ENCODE results near the gene TAF5. TPM values are rescaled to one million over a fixed set of nuclear protein-coding genes. Genes with fewer than 3 reads are reported as not detected.
"Not testable (repeated sequence)": the region's sequence is repeated elsewhere in the genome, so short reads cannot be mapped to it uniquely, and the experiment has no call there.

The TAF5 gene
- total and polyA plus RNA-seq, 10 of the 15 experiments (the other 5 are each of a cell fraction or from before 2014, with no cell fraction given): 3.7 to 9.2 (median 7.3) TPM

- ChIA-PET SMC1A (ENCODE audit: uncharacterized antibody, unreplicated experiment) (interaction anchor here (1.1 kb wide), 1 partner anchor 9 kb away, joined by 3 read pairs; no protein-coding TSS in a partner anchor), CTCF (no interaction called here), POLR2A (interaction anchor here (1.1 kb wide), 1 partner anchor 23 kb away, joined by 4 read pairs; no protein-coding TSS in a partner anchor), RAD21 (ENCODE audit: unreplicated experiment) (no interaction called here)
- no TSS peak for BruUV-seq (replicated peaks)
- DNase-seq (ENCODE audit: low read depth, low spot score) (no peak), ATAC-seq (no peak), FAIRE-seq (no peak)
- Histone ChIP-seq H2AFZ (ENCODE audit: control insufficient read depth, low read depth, low read length) (no peak overlapping the region), H3K27me3 (replicated peaks in 1 of 2; ENCODE audit: control insufficient read depth in 2 of 2, insufficient read depth in 2 of 2, low read length in 1 of 2) (no peaks in the 10 kb centered on the region), H3K4me2 (ENCODE audit: control insufficient read depth, insufficient read depth) (no peak overlapping the region), H3K4me3 (no peak overlapping the region), H3K4me1 (ENCODE audit: control insufficient read depth, insufficient read depth, low read length) (no peaks in the 10 kb centered on the region), H3K9me3 (replicated peaks; ENCODE audit: control insufficient read depth, insufficient read depth, low read length) (no peaks in the 10 kb centered on the region), H3K79me2 (ENCODE audit: control insufficient read depth, insufficient read depth, low read length) (peaks cover 2% of the 10 kb centered on the region), H4K20me1 (ENCODE audit: control insufficient read depth, insufficient read depth) (no peaks in the 10 kb centered on the region), H3K36me3 (ENCODE audit: control insufficient read depth in 2 of 2, insufficient read depth in 2 of 2, low read length in 1 of 2) (no peaks in the 10 kb centered on the region), H3K9ac (ENCODE audit: control insufficient read depth, insufficient read depth, low read length) (no peak overlapping the region), H3K27ac (ENCODE audit: control insufficient read depth, insufficient read depth) (no peak overlapping the region)
- WGBS (ENCODE audit: insufficient coverage, insufficient replicate concordance, low lambda C conversion rate, missing lambda C conversion rate): 41% methylated on average over 5 of the region's 5 CpGs
- in situ Hi-C loops (cut with MboI): no loop called here
- TF ChIP-seq CBFB (IDR thresholded peaks at IDR 0.05; ENCODE audit: low read depth): no peak
- TF ChIP-seq BRCA1 (IDR thresholded peaks at IDR 0.05; ENCODE audit: low read depth, low read length): no peak
- TF ChIP-seq ELK1 (IDR thresholded peaks at IDR 0.05; ENCODE audit: low read depth, low read length): no peak
- intact Hi-C loops (cut with micrococcal nuclease; ENCODE audit: unreplicated experiment): no loop called here
Measured at GRCh38 chr10:103355906-103356599, 11.7 kb upstream of the TAF5 start.

GRCh38 chr10:103359493-103359892 lies 8.3 kb upstream of the TAF5 start:
- RAD21 ChIA-PET (ENCODE audit: unreplicated experiment); in situ Hi-C loops (cut with MboI); H4K20me1 ChIP-seq (ENCODE audit: control insufficient read depth, insufficient read depth); H3K27me3 ChIP-seq (replicated peaks in 1 of 2; ENCODE audit: control insufficient read depth in 2 of 2, insufficient read depth in 2 of 2, low read length in 1 of 2); H3K4me3 ChIP-seq; DNase-seq (ENCODE audit: low read depth, low spot score); ATAC-seq; BruUV-seq (replicated peaks); FAIRE-seq; H2AFZ ChIP-seq (ENCODE audit: control insufficient read depth, low read depth, low read length); CTCF ChIA-PET; H3K4me1 ChIP-seq (ENCODE audit: control insufficient read depth, insufficient read depth, low read length); H3K9ac ChIP-seq (ENCODE audit: control insufficient read depth, insufficient read depth, low read length); intact Hi-C loops (cut with micrococcal nuclease; ENCODE audit: unreplicated experiment); H3K27ac ChIP-seq (ENCODE audit: control insufficient read depth, insufficient read depth); H3K79me2 ChIP-seq (ENCODE audit: control insufficient read depth, insufficient read depth, low read length); H3K9me3 ChIP-seq (replicated peaks; ENCODE audit: control insufficient read depth, insufficient read depth, low read length); H3K4me2 ChIP-seq (ENCODE audit: control insufficient read depth, insufficient read depth); H3K36me3 ChIP-seq (ENCODE audit: control insufficient read depth in 2 of 2, insufficient read depth in 2 of 2, low read length in 1 of 2): not testable (repeated sequence)
- WGBS (ENCODE audit: insufficient coverage, insufficient replicate concordance, low lambda C conversion rate, missing lambda C conversion rate): 78% methylated on average over 4 of the region's 4 CpGs
- ChIA-PET POLR2A (interaction anchor here (0.7 to 0.9 kb wide), 2 partner anchors 9 to 426 kb away, joined by 3 read pairs; no protein-coding TSS in a partner anchor), SMC1A (ENCODE audit: uncharacterized antibody, unreplicated experiment) (interaction anchor here (1.2 kb wide), 1 partner anchor 9 kb away, joined by 4 read pairs; the partner anchor contains the start of gene TAF5)

GRCh38 chr10:103360791-103361190 lies 7.0 kb upstream of the TAF5 start:
- H3K36me3 ChIP-seq (ENCODE audit: control insufficient read depth in 2 of 2, insufficient read depth in 2 of 2, low read length in 1 of 2); H3K27ac ChIP-seq (ENCODE audit: control insufficient read depth, insufficient read depth); H4K20me1 ChIP-seq (ENCODE audit: control insufficient read depth, insufficient read depth); CTCF ChIA-PET; DNase-seq (ENCODE audit: low read depth, low spot score); intact Hi-C loops (cut with micrococcal nuclease; ENCODE audit: unreplicated experiment); H3K4me1 ChIP-seq (ENCODE audit: control insufficient read depth, insufficient read depth, low read length); H3K9me3 ChIP-seq (replicated peaks; ENCODE audit: control insufficient read depth, insufficient read depth, low read length); POLR2A ChIA-PET; BruUV-seq (replicated peaks); H3K9ac ChIP-seq (ENCODE audit: control insufficient read depth, insufficient read depth, low read length); H3K79me2 ChIP-seq (ENCODE audit: control insufficient read depth, insufficient read depth, low read length); in situ Hi-C loops (cut with MboI); FAIRE-seq; H3K27me3 ChIP-seq (replicated peaks in 1 of 2; ENCODE audit: control insufficient read depth in 2 of 2, insufficient read depth in 2 of 2, low read length in 1 of 2); H3K4me3 ChIP-seq; H3K4me2 ChIP-seq (ENCODE audit: control insufficient read depth, insufficient read depth); RAD21 ChIA-PET (ENCODE audit: unreplicated experiment); ATAC-seq; H2AFZ ChIP-seq (ENCODE audit: control insufficient read depth, low read depth, low read length): not testable (repeated sequence)
- SMC1A ChIA-PET (ENCODE audit: uncharacterized antibody, unreplicated experiment): interaction anchor here (0.6 to 0.7 kb wide), 3 partner anchors 33 to 52 kb away, joined by 3 to 4 read pairs (median 3); no protein-coding TSS in a partner anchor
- 95% methylated on average over 9 of the region's 9 CpGs for WGBS (ENCODE audit: insufficient coverage, insufficient replicate concordance, low lambda C conversion rate, missing lambda C conversion rate)
